Parathyroid adenoma (tissue), 2 donors: ENCODE measurements around the gene GYG1.

Source experiments
- H2AFZ ChIP-seq: fragments of 300-600 bp; sonication (generic); one replicate; pipeline ENCODE4 v1.7.0; 2017; ENCODE audit warnings: antibody characterized with exemption, mild to moderate bottlenecking
- H3K27ac ChIP-seq: fragments of 300-600 bp; sonication (generic); one replicate; pipeline ENCODE4 v1.7.0; 2017
- H3K27me3 ChIP-seq: fragments of 300-600 bp; sonication (generic); one replicate; pipeline ENCODE4 v1.7.0; 2017; ENCODE audit warnings: low read length; ENCODE audit not compliant: control insufficient read depth, insufficient read depth
- H3K36me3 ChIP-seq: fragments of 300-600 bp; sonication (generic); one replicate; pipeline ENCODE4 v1.7.0; 2017; ENCODE audit warnings: low read length; ENCODE audit not compliant: control insufficient read depth, insufficient read depth
- H3K4me1 ChIP-seq: fragments of 300-600 bp; sonication (generic); one replicate; pipeline ENCODE4 v1.7.0; 2017; ENCODE audit warnings: control low read depth
- H3K4me2 ChIP-seq: fragments of 300-600 bp; sonication (generic); one replicate; pipeline ENCODE4 v1.7.0; 2017; ENCODE audit warnings: low read length
- H3K4me3 ChIP-seq: fragments of 300-600 bp; sonication (generic); one replicate; pipeline ENCODE4 v1.7.0; 2017; ENCODE audit warnings: low read depth, low read length
- H3K79me2 ChIP-seq: fragments of 300-600 bp; sonication (generic); one replicate; pipeline ENCODE4 v1.7.0; 2017; ENCODE audit warnings: control low read depth
- H3K9ac ChIP-seq: fragments of 300-600 bp; sonication (generic); one replicate; pipeline ENCODE4 v1.7.0; 2017; ENCODE audit warnings: mild to moderate bottlenecking
- H3K9me3 ChIP-seq: fragments of 300-600 bp; sonication (generic); one replicate; pipeline ENCODE4 v1.7.0; 2017; ENCODE audit warnings: low read length; ENCODE audit not compliant: control insufficient read depth
- TF ChIP-seq, protein P1 (sequence below): fragments of 300-600 bp; sonication (generic); IDR thresholded peaks from one replicate; pipeline ENCODE4 v1.7.0; 2017; ENCODE audit warnings: antibody characterized with exemption, mild to moderate bottlenecking
- donor health status: primary hyperparathyroidism.

The GYG1 gene

DNA sequence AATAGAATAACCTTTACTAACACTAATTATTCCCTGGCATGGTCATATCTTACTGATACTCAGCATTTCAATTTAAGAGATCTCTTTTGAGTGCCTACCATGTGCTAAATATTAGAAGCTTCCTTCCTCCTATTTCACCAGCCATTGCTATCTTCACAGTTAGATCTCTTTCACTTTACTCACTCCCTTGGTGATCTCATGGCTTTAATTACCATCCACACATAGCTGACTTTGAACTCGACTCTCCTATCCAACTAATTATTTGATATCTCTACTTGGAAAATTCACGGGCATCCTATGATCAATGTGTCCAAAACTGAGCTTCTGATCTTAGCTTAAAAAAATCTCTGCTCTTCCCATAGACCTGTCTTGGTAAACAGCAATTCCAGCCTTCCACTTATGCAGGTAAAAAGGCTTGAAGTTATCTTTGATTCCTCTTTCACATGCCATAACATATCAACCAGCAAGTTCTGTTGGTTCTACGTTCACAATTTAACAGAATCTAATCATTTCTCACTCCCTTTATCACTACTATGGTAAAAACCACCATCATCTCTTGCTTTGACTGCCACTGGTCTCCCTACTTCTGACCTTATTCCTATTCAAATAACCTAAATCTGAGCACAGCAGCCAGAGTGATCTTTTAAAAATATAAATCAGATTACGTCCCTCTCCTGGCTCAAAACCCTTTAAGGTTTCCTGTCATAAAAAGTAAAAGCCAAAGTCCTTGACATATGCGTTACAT is 53.2 kb downstream of the GYG1 start:
- Histone ChIP-seq H3K27me3 (no peaks in the 10 kb centered on the region), H3K4me3 (no peak overlapping the region), H3K4me1 (no peaks in the 10 kb centered on the region), H3K4me2 (no peak overlapping the region), H3K79me2 (no peaks in the 10 kb centered on the region), H3K9ac (no peak overlapping the region), H3K9me3 (no peaks in the 10 kb centered on the region), H2AFZ (no peak overlapping the region), H3K36me3 (no peaks in the 10 kb centered on the region), H3K27ac (no peak overlapping the region)
- TF ChIP-seq, protein P1, sequence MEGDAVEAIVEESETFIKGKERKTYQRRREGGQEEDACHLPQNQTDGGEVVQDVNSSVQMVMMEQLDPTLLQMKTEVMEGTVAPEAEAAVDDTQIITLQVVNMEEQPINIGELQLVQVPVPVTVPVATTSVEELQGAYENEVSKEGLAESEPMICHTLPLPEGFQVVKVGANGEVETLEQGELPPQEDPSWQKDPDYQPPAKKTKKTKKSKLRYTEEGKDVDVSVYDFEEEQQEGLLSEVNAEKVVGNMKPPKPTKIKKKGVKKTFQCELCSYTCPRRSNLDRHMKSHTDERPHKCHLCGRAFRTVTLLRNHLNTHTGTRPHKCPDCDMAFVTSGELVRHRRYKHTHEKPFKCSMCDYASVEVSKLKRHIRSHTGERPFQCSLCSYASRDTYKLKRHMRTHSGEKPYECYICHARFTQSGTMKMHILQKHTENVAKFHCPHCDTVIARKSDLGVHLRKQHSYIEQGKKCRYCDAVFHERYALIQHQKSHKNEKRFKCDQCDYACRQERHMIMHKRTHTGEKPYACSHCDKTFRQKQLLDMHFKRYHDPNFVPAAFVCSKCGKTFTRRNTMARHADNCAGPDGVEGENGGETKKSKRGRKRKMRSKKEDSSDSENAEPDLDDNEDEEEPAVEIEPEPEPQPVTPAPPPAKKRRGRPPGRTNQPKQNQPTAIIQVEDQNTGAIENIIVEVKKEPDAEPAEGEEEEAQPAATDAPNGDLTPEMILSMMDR = no peak

DNA sequence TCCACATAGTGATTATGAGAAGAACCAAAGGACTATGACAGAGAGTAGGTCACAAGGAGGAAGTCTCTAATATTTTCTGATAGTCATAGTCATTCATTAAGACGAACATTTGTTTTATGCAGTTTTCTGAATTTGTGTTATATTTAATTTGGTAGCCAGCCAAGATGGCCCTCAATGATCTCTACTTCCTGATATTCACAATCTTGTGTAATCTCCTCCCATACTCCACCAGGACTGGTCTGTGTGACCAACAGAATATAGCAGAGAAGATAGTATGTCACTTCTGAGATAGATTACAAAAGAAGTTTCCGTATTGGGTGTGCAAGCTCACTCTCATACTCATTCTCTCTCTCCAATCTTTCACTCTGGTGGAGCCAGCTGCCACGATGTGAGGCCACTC is 64.2 kb downstream of the GYG1 start:
- TF ChIP-seq, protein P1 = no peak
- Histone ChIP-seq H3K4me3 (no peak overlapping the region), H3K4me1 (no peaks in the 10 kb centered on the region), H3K79me2 (no peaks in the 10 kb centered on the region), H2AFZ (no peak overlapping the region), H3K36me3 (no peaks in the 10 kb centered on the region), H3K27me3 (no peaks in the 10 kb centered on the region), H3K27ac (no peak overlapping the region), H3K4me2 (no peak overlapping the region), H3K9me3 (no peaks in the 10 kb centered on the region), H3K9ac (no peak overlapping the region)

DNA sequence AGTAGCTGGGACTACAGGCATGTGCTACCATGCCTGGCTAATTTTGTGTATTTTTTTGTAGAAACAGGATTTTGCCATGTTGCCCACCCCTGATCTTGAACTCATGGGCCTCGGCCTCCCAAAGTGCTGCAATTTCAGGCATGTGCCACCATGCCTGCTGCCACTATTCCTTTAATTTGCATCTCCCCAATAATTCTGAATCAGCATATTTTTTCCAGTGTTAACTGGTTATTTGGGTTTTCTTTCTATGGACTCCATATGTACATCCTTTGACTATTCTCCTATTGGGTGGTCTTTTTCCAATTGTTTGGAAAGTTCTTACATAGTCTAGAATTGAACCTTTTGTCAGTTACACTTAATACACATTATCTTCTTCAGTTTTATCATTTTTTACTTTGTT is 66.9 kb downstream of the GYG1 start:
- Histone ChIP-seq H3K4me2 (no peak overlapping the region), H3K9me3 (no peaks in the 10 kb centered on the region), H3K4me3 (no peak overlapping the region), H3K27me3 (no peaks in the 10 kb centered on the region), H2AFZ (no peak overlapping the region), H3K27ac (no peak overlapping the region), H3K4me1 (no peaks in the 10 kb centered on the region), H3K79me2 (no peaks in the 10 kb centered on the region), H3K9ac (no peak overlapping the region), H3K36me3 (no peaks in the 10 kb centered on the region)
- TF ChIP-seq, protein P1 = no peak

DNA sequence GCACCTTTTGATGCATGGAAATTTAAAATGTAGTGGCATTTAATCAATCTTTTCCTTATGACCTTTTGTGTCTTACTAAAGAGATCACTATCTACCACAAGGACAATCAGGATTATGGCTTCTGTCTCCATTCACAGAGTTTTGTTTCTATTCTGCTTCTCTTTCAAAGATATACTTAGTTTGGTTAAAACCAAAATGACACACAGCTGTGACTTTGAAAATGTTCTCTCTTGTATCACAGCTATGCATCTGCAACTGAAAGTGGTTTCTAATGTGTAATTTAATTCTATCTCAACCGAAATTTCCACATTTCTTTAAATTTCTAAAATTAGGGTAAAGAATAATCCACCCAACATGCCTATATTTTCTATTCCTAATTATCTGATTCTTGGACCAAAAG is 67.3 kb downstream of the GYG1 start:
- H3K27ac ChIP-seq = no peak overlapping the region
- H3K4me3 ChIP-seq = no peak overlapping the region
- H3K79me2 ChIP-seq = no peaks in the 10 kb centered on the region
- H2AFZ ChIP-seq = no peak overlapping the region
- no peaks in the 10 kb centered on the region for H3K36me3 ChIP-seq
- no peaks in the 10 kb centered on the region for H3K4me1 ChIP-seq
- no peaks in the 10 kb centered on the region for H3K9me3 ChIP-seq
- no peak overlapping the region for H3K4me2 ChIP-seq
- TF ChIP-seq, protein P1 = no peak
- H3K9ac ChIP-seq = no peak overlapping the region
- H3K27me3 ChIP-seq = no peaks in the 10 kb centered on the region

DNA sequence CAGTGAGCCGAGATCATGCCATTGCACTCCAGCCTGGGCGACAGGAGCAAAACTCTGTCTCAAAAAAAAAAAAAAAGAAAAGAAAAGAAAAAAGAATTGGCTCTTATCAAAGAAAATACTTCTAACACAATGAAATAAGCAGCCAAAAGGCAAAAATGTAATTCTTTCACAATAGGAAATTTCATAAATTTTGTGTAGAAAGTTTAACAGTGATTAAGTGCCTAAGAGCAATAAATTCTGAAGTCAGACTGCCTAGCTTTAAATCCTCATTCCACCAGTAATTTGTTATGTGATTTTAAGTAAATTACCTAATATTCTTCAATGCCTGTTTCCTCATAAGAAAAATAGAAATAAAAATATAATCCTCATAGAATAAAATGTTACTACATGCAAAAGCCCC is 70.4 kb downstream of the GYG1 start:
- TF ChIP-seq, protein P1 = no peak
- no peaks in the 10 kb centered on the region for H3K9me3 ChIP-seq
- no peaks in the 10 kb centered on the region for H3K4me1 ChIP-seq
- no peak overlapping the region for H3K4me2 ChIP-seq
- H3K79me2 ChIP-seq = no peaks in the 10 kb centered on the region
- no peak overlapping the region for H3K4me3 ChIP-seq
- H3K9ac ChIP-seq = no peak overlapping the region
- H3K36me3 ChIP-seq = no peaks in the 10 kb centered on the region
- no peak overlapping the region for H2AFZ ChIP-seq
- H3K27me3 ChIP-seq = no peaks in the 10 kb centered on the region
- no peak overlapping the region for H3K27ac ChIP-seq
